Left renal pelvis (tissue), 4 donors: ENCODE measurements around the gene AGPAT3. TPM values are rescaled to one million over a fixed set of nuclear protein-coding genes. Genes with fewer than 3 reads are reported as not detected.

Source experiments
- DNase-seq, 4 donors: peaks; one replicate each; pipeline ENCODE4 v3.0.0-alpha.2; 2013; ENCODE audit warnings: low read depth in 4 of 4, low spot score in 3 of 4
- polyA plus RNA-seq, 4 donors: library from polyadenylated mRNA; unstranded; fragments of 120-200 nt; gene quantifications; one replicate each; pipeline ENCODE4 v1.2.1, GENCODE V29; 2013; ENCODE audit not compliant: insufficient read length in 4 of 4

The AGPAT3 gene
- polyA plus RNA-seq, 4 donors = 24.3 to 69.1 (median 51.0) TPM

DNA sequence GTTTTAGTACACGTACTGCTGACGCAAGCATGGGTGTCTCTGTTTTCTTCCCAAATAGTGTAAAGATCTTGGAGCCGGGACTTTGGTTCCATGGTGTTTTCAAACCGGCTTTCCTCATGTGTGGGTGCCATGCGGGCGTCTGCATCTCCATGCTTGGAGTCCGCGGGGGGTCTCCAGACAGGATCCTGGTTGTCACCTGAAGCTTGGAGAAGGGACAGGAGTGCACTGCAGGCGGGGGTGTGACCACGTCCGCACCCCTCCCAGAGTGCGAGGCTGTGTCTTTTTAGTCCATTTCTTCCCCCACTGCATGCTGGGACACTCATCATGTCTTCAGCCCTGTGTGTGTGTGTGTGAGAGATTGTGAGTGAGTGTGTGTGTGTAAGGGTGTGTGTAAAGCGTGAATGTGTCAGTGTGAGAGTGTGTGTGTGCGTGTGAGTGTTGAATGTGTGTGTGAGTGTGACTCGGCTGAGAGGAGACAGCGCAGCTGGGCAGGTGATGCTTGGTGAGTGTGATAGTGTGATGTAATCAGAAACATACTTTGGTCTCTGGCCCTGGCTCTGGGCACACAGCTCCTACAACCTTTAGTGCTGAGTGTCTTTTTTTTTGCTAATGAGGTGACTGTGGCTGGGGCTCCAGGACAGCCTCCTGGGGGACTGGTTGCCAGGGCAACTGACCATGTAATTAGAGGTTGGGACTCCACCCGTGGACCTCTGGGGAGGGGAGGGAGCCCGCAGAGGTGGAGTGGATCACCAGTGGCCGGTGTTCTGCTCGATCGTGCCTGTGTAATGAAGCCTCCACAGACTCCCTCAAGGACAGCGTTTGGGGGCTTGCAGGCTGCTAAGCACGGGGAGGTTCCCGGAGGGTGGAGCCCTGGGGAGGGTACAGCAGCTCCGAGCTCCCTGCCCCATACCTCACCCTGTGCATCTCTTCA is 55.1 kb downstream of the AGPAT3 start:
- no peak for DNase-seq

GRCh38 chr21:43921571-43921978 is 56.6 kb downstream of the AGPAT3 start:
- no peak for DNase-seq

- DNase-seq = no peak
These were observed 57.2 kb downstream of the AGPAT3 start for GRCh38 chr21:43921979-43922945.

DNA sequence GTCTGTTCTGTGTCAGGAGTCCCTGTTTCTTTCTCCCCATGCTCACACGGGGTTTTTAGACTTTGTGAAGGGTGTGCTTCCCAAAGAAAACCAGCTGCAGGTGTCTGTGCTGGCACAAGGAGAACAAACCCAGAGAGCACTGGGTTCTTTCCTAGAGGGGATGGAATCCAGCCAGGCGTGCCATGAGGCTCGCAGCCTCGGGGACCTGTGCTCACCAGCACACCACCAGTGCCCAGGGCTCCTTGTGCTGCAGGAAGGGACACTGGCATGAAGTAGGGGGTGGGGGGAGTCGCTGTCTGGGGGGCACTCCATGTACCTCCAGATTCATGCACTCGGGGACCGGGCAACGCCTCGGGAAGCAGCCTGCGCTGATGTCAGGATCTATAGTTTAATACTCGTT is 57.9 kb downstream of the AGPAT3 start:
- DNase-seq = no peak

- DNase-seq = no peak
These were observed 58.4 kb downstream of the AGPAT3 start for GRCh38 chr21:43923391-43923790.

DNA sequence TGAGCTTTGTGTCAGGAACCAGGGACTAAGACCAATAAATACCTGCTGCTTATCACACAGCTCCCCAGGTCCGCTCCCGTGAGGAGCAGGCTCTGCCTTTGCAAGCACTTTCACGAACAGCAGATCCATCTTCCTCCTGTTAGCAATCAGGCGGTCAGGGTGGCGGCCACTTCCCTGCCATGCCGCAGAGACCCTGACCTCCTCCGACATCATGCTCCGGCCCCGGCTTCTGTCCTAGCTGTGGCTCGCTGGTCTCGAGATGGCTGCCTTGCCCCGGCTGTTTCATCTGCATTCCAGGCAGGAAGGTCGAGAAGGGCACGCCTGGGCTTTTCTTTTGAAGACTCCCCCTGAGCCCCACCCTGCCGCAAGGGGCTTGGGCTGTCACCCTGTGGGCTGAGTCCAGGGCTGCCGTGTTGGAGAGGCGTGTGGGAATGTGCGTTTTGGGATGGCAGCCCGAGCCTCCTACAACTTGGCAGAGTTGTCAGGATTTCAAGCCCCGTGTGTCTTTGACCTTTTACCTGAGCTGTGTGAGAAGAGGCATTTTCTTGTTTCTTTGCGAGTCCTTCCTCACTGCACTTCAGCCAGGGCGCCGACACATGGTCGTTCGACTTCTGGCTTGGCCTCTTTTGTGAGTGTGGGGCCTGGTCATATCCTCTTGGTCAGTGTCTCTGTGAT is 59.5 kb downstream of the AGPAT3 start:
- DNase-seq = no peak

GRCh38 chr21:43925096-43925481 is 60.1 kb downstream of the AGPAT3 start:
- no peak for DNase-seq

DNA sequence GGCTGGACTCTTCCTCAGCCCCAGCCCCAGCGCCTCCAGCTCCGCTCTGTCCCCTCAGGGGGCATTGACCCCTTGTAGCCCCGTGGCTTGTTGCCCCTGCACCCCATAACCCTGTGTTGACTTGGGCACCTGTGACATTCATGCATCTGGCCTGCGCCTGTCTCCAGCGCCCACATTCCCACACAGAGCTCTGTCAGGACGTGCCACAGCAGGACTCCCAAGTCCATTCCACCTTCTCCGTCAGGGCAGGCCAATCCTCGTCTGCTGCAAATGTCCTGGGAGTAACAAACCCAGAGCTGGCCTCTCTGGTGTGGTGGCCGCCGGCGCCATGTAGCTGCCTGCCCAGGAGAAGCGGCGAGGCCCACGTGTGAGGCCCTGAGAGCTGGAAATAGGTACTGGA is 60.6 kb downstream of the AGPAT3 start:
- no peak for DNase-seq

DNA sequence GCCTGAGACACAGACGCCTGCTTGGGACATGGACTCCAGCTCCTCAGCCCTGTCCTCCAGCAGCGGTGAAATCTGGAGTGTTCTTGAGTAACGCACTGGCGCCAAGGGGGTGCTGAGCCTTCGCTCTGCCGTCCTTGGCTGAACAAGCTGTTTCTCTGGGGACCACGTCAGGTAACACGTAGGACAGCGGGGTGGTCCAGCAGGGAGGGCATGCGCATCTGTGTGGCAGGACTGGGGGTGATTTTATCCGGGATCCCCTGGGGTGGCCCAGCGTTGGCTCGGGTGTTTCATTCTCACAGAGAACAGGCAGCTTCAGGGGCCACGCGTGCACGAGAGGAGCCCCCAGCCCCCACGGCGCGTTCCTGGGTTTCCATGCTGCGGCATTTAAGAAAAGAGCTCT is 61.2 kb downstream of the AGPAT3 start:
- no peak for DNase-seq

- DNase-seq = no peak
These were observed 62.7 kb downstream of the AGPAT3 start for GRCh38 chr21:43927591-43928221.

DNA sequence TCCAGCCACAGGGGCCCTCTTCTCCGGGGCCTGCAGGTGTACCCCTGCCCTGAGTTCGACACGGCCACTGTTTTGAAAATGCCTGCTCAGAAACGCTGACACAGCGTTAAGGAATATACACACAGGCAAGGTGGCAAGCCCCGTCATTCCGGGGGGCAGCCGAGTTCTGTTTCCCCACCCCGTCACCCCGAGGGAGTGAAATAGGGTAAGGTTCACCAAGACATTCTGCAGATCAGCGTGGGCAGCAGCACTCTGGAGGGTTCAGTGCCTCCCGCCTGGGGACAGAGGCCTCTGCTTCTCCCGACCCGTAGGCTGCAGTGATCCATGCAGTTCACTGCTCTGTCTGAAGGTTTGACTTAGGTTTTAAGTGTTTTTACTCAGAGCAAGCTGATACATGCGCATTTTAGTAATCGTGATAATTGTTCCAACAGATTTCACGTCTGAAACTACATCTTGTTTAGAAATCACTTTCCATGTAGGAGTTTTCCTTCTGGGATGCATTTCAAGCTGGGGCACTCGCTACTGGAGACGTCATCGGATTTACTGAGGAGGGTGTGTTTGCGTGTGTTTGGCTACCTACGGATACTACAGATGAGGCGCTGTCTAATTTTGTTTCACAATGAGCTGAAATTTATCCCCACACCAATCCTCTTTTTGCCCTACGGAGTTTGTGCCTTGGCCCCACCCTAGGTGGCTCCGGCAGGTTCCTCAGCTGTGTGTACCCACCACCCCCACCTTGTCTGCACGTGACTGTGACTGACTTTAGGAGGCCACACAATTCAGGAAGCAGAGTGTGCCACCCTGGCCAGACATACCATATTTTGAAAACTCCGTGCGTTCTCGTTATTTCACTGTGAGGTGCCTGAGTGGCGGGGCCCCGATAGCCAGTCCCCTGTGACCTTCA is 63.5 kb downstream of the AGPAT3 start:
- no peak for DNase-seq

- no peak for DNase-seq
These were observed 64.4 kb downstream of the AGPAT3 start for GRCh38 chr21:43929217-43929971.

DNA sequence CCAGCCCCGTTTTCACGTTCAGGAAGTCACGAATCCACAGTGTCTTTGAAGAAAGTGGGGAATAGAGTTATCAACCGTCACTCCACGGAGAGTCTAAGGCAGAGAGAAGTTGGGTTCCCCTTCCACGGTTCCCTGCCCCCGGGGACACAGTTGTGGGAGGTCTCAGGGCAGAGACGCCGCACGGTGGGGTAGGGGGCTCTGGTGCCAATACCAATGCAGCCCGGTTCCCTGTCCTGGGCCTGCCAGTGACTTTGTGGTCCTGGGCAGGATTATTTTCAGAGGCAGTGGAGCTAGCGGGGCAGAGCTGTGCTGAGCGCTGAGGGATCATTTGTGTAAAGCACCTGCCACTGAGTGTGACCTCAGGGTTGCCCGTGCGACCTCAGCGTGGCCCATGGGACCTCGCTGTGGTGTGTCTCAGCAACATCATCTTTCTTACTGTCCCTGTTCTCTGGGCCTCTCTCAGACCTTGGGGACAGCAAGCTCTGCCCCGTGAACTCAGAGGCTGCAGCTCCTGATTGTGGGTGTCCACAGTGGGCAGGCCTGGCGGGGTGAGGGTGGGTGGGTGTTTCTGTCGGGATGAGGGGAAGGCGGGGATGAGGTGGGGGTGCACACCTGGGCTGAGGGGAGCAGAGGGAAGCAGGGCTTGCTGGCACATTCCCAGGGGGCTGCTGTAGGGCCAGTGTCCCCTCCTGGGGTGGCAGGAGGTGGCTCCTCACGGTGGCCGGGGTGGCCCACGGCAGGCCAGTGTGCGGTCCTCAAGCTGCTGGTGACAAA is 65.2 kb downstream of the AGPAT3 start:
- DNase-seq = no peak

GRCh38 chr21:43930848-43931375 is 65.9 kb downstream of the AGPAT3 start:
- no peak for DNase-seq

DNA sequence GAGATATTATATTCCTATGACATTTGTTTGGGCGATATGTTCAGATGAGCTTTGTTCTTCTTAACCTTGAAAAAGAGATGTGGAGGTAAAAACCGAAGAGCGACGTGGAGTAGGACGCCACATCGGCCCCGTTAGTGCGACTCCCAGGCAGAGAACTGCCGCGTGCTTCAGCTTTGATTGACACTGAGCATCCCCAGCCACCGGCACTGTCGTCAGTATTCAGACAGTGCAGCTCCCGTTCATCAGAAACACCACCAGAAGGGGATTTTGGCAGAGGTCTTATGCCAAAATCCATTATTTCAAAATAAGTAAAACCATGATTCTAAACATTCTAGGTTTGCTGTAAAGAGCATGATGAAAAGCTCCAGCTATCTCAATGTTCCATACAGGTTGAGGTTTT is 66.5 kb downstream of the AGPAT3 start:
- DNase-seq = no peak

- no peak for DNase-seq
These were observed 67.0 kb downstream of the AGPAT3 start for GRCh38 chr21:43932005-43932404.

DNA sequence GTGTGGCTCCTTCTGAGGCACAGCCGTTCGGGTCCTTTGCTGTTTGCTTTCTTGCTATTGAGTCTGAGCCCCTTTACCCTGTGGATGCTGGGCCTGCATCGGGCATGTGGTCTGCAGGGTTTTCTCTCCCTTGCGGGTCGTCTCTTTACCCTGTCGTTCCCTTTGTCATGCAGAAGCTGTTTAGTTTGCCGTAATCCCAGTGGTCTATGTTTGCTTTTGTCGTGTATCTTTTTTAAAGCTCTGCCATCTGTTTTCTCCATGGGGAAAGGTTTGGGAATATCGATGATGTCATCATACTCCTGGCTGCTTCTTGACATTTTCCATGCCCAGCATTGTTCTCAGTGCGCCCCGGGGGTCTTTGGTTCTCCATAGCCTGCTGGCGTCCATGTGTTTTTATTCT is 68.2 kb downstream of the AGPAT3 start:
- DNase-seq = no peak

DNA sequence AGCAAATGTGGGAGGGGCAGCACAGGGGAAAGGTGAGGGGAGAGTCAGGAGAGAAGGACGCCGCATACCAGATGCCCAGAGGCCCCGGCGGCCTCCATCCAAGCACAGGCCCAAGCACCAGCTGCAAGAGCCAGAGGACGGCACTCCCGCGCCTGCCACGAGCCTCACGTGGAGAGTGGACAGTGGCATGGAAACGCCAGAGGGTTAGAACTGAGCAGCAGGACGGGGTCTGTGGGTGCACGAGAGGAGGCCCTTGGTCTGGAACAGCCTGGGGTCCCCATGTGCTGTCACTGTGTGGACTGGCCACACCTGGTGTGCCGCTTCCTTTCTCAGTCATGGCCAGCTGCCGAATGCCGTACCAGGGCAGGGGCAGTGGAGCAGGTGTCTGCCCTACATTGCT is 68.7 kb downstream of the AGPAT3 start:
- DNase-seq = no peak
